ENCODE data around the gene ZCCHC2. TPM values are rescaled to one million over a fixed set of nuclear protein-coding genes. Genes with fewer than 3 reads are reported as not detected.

Gene ZCCHC2
- polyA plus RNA-seq, 2 of the 4 experiments (the other 2 are of a cell fraction) = 7.6 to 12.5 TPM

GRCh38 chr18:62537042-62537894, 14.4 kb downstream of the ZCCHC2 start:
- DNase-seq (ENCODE audit: low read depth in 1 of 2, low spot score in 1 of 2) (no peak), FAIRE-seq (no peak), ATAC-seq (no peak)
- Histone ChIP-seq H3K4me3 (no peak overlapping the region), H3K27ac (no peak overlapping the region), H3K9me3 (no peaks in the 10 kb centered on the region), H3K4me1 (peaks cover 25% of the 10 kb centered on the region; the same call in 2 of the 3 replicates), H3K4me2 (no peak overlapping the region)
- no peak for TF ChIP-seq JUN (IDR thresholded peaks at IDR 0.05)
- no peak for TF ChIP-seq NPAS2 (CRISPR knock-in tag; IDR thresholded peaks at IDR 0.05; ENCODE audit: borderline replicate concordance)
- TF ChIP-seq RFX5 (IDR thresholded peaks at IDR 0.05) = no peak
- TF ChIP-seq E2F6 (IDR thresholded peaks at IDR 0.05; ENCODE audit: borderline replicate concordance, low read depth) = no peak
- TF ChIP-seq HOXA7 (CRISPR knock-in tag; IDR thresholded peaks at IDR 0.05) = no peak
- no peak for TF ChIP-seq TP53 (CRISPR knock-in tag; IDR thresholded peaks at IDR 0.05)
- TF ChIP-seq REST (IDR thresholded peaks at IDR 0.05) = no peak
- no peak for TF ChIP-seq RNF2 (IDR thresholded peaks at IDR 0.05; ENCODE audit: borderline replicate concordance, low read depth)
- TF ChIP-seq ATOH8 (CRISPR knock-in tag; IDR thresholded peaks at IDR 0.05; ENCODE audit: low read depth) = no peak
- TF ChIP-seq MAFK (IDR thresholded peaks at IDR 0.05; ENCODE audit: partially characterized antibody) = no peak
- ChIA-PET POLR2A (no interaction called here), CTCF (interaction anchor here (1.0 to 1.1 kb wide), 2 partner anchors 107 to 111 kb away, joined by 3 read pairs; no protein-coding TSS in a partner anchor)
- WGBS (ENCODE audit: missing lambda C conversion rate) = 94% methylated on average over 8 of the region's 8 CpGs

- POLR2A ChIA-PET = no interaction called here
- Histone ChIP-seq H3K4me3 (no peak overlapping the region), H3K9me3 (no peaks in the 10 kb centered on the region), H3K4me2 (no peak overlapping the region), H3K4me1 (peaks cover 25% of the 10 kb centered on the region; the same call in 2 of the 3 replicates), H3K27ac (no peak overlapping the region)
- WGBS (ENCODE audit: missing lambda C conversion rate) = 64% methylated on average over 4 of the region's 4 CpGs
- FAIRE-seq (no peak), ATAC-seq (no peak), DNase-seq (ENCODE audit: low read depth in 1 of 2, low spot score in 1 of 2) (no peak)
- CTCF ChIA-PET = interaction anchor here (1.0 to 1.1 kb wide), 2 partner anchors 107 to 112 kb away, joined by 3 read pairs; no protein-coding TSS in a partner anchor
- TF ChIP-seq NR3C1 (IDR thresholded peaks at IDR 0.05) (no peak), BCL3 (IDR thresholded peaks at IDR 0.05) (no peak), FOSL2 (IDR thresholded peaks at IDR 0.05) (no peak), FOSL2 (CRISPR knock-in tag; IDR thresholded peaks at IDR 0.05) (no peak), REST (IDR thresholded peaks at IDR 0.05) (no peak), CBX2 (IDR thresholded peaks at IDR 0.05; ENCODE audit: borderline replicate concordance, low read depth) (no peak), ZC3H11A (IDR thresholded peaks at IDR 0.05) (no peak), HEYL (CRISPR knock-in tag; IDR thresholded peaks at IDR 0.05) (no peak)
Observed at GRCh38 chr18:62537946-62538345, 15.1 kb downstream of the ZCCHC2 start.
